ENCODE results near the gene AFDN. TPM values are rescaled to one million over a fixed set of nuclear protein-coding genes. Genes with fewer than 3 reads are reported as not detected.

Gene AFDN
- total RNA-seq, 1 experiment from 2014 or later, result 107 TPM

- CTCF ChIA-PET, result no interaction called here
- no TSS peak for BruUV-seq (replicated peaks)
- peaks cover 24% of the 10 kb centered on the region for H3K4me1 ChIP-seq (ENCODE audit: insufficient read depth, low read length, poor library complexity, severe bottlenecking)
- no peak overlapping the region for H3K4me3 ChIP-seq (ENCODE audit: low read depth, low read length, poor library complexity, severe bottlenecking)
- no peak for TF ChIP-seq EZH2 (IDR thresholded peaks at IDR 0.05; ENCODE audit: borderline replicate concordance, low read depth, low read length, poor library complexity, severe bottlenecking)
- no peak for TF ChIP-seq CTCF (conservative IDR thresholded peaks at IDR 0.05; ENCODE audit: low read depth, low read length)
- H3K27me3 ChIP-seq (replicated peaks; ENCODE audit: insufficient read depth, low read depth, low read length, poor library complexity), result no peaks in the 10 kb centered on the region
- H3K9me3 ChIP-seq (ENCODE audit: low read depth, low read length, poor library complexity, severe bottlenecking), result no peaks in the 10 kb centered on the region
- DNase-seq (ENCODE audit: low spot score), result no peak
- intact Hi-C loops (cut with micrococcal nuclease; ENCODE audit: unreplicated experiment), result no loop called here
- POLR2A ChIA-PET (ENCODE audit: low non-redundant PET), result no interaction called here
- no peak overlapping the region for H3K27ac ChIP-seq (ENCODE audit: low read depth, low read length, poor library complexity, severe bottlenecking)
- no peaks in the 10 kb centered on the region for H3K36me3 ChIP-seq (ENCODE audit: insufficient read depth, low read length, poor library complexity, severe bottlenecking)
Observed at GRCh38 chr6:167835260-167835659, 8.5 kb downstream of the AFDN start.

GRCh38 chr6:167836721-167837120, 10.0 kb downstream of the AFDN start:
- no peak for DNase-seq (ENCODE audit: low spot score)
- ChIA-PET CTCF (no interaction called here), POLR2A (ENCODE audit: low non-redundant PET) (no interaction called here)
- Histone ChIP-seq H3K4me3 (ENCODE audit: low read depth, low read length, poor library complexity, severe bottlenecking) (no peak overlapping the region), H3K27ac (ENCODE audit: low read depth, low read length, poor library complexity, severe bottlenecking) (no peak overlapping the region), H3K9me3 (ENCODE audit: low read depth, low read length, poor library complexity, severe bottlenecking) (no peaks in the 10 kb centered on the region), H3K4me1 (ENCODE audit: insufficient read depth, low read length, poor library complexity, severe bottlenecking) (peaks cover 35% of the 10 kb centered on the region), H3K36me3 (ENCODE audit: insufficient read depth, low read length, poor library complexity, severe bottlenecking) (no peaks in the 10 kb centered on the region), H3K27me3 (replicated peaks; ENCODE audit: insufficient read depth, low read depth, low read length, poor library complexity) (peaks cover 5% of the 10 kb centered on the region)
- TF ChIP-seq CTCF (conservative IDR thresholded peaks at IDR 0.05; ENCODE audit: low read depth, low read length), result no peak
- no peak for TF ChIP-seq EZH2 (IDR thresholded peaks at IDR 0.05; ENCODE audit: borderline replicate concordance, low read depth, low read length, poor library complexity, severe bottlenecking)
- no TSS peak for BruUV-seq (replicated peaks)
- intact Hi-C loops (cut with micrococcal nuclease; ENCODE audit: unreplicated experiment), result no loop called here

GRCh38 chr6:167838207-167838748, 11.6 kb downstream of the AFDN start:
- BruUV-seq (replicated peaks), result no TSS peak
- no peak overlapping the region for H3K4me3 ChIP-seq (ENCODE audit: low read depth, low read length, poor library complexity, severe bottlenecking)
- H3K9me3 ChIP-seq (ENCODE audit: low read depth, low read length, poor library complexity, severe bottlenecking), result no peaks in the 10 kb centered on the region
- H3K27ac ChIP-seq (ENCODE audit: low read depth, low read length, poor library complexity, severe bottlenecking), result no peak overlapping the region
- ChIA-PET POLR2A (ENCODE audit: low non-redundant PET) (no interaction called here), CTCF (no interaction called here)
- peaks cover 5% of the 10 kb centered on the region for H3K27me3 ChIP-seq (replicated peaks; ENCODE audit: insufficient read depth, low read depth, low read length, poor library complexity)
- H3K36me3 ChIP-seq (ENCODE audit: insufficient read depth, low read length, poor library complexity, severe bottlenecking), result no peaks in the 10 kb centered on the region
- intact Hi-C loops (cut with micrococcal nuclease; ENCODE audit: unreplicated experiment), result no loop called here
- TF ChIP-seq CTCF (conservative IDR thresholded peaks at IDR 0.05; ENCODE audit: low read depth, low read length), result no peak
- TF ChIP-seq EZH2 (IDR thresholded peaks at IDR 0.05; ENCODE audit: borderline replicate concordance, low read depth, low read length, poor library complexity, severe bottlenecking), result no peak
- no peak for DNase-seq (ENCODE audit: low spot score)
- H3K4me1 ChIP-seq (ENCODE audit: insufficient read depth, low read length, poor library complexity, severe bottlenecking), result peaks cover 44% of the 10 kb centered on the region
